Panc1 (cell line): ENCODE data around the gene MKKS. TPM values are rescaled to one million over a fixed set of nuclear protein-coding genes. Genes with fewer than 3 reads are reported as not detected.

Experiments used
- ATAC-seq: fragments of 200-7000 bp; cut with Tn5 transposase; 2 replicates; pipeline ENCODE4 v1.9.1; 2020; ENCODE audit warnings: mild to moderate bottlenecking, moderate library complexity
- BruUV-seq: library from RNA; stranded (reverse); fragments of 400-500 nt; replicated peaks from 2 replicates; lab custom pipeline; 2021; lab: Mats Ljungman, UMichigan
- CTCF ChIA-PET: fragments of 300-600 bp; sonication (Branson Sonifier 250); formaldehyde crosslinking; loops from one replicate; lab custom pipeline; 2022; ENCODE audit warnings: antibody characterized with exemption; lab: Charles Lee
- POLR2A ChIA-PET: fragments of 300-600 bp; sonication (Branson Sonifier 250); formaldehyde crosslinking; loops from one replicate; lab custom pipeline; 2022; ENCODE audit warnings: antibody characterized with exemption; lab: Charles Lee
- DNase-seq: peaks from one replicate; pipeline ENCODE4 v3.0.0-alpha.2; 2010; ENCODE audit warnings: low read depth, low spot score
- H3K27ac ChIP-seq: 2 replicates; pipeline ENCODE4 v1.5.1; 2011; ENCODE audit warnings: mild to moderate bottlenecking, low read length, inconsistent platforms
- H3K27me3 ChIP-seq: fragments of 200-500 bp; sonication (Bioruptor generic); 2 replicates; pipeline ENCODE4 v1.6.0; 2014; ENCODE audit warnings: low read length, inconsistent platforms; ENCODE audit not compliant: control insufficient read depth, insufficient read depth
- H3K36me3 ChIP-seq: fragments of 200-500 bp; sonication (Bioruptor generic); 2 replicates; pipeline ENCODE4 v1.5.1; 2014; ENCODE audit warnings: inconsistent platforms, mild to moderate bottlenecking, low read length, moderate library complexity; ENCODE audit not compliant: control insufficient read depth, insufficient read depth
- H3K4me1 ChIP-seq: 2 replicates; pipeline ENCODE4 v1.5.1; 2011; ENCODE audit warnings: inconsistent platforms, mild to moderate bottlenecking, low read length, moderate library complexity; ENCODE audit not compliant: control insufficient read depth, insufficient read depth
- H3K4me3 ChIP-seq, 2 experiments: 2 replicates each; pipeline ENCODE4 v1.5.1; 2011 to 2012; ENCODE audit warnings: low read depth in 2 of 2, low read length in 2 of 2, mild to moderate bottlenecking in 2 of 2, inconsistent platforms in 1 of 2, moderate library complexity in 1 of 2
- H3K9me3 ChIP-seq: fragments of 200-500 bp; sonication (Bioruptor generic); 2 replicates; pipeline ENCODE4 v1.5.1; 2014; ENCODE audit warnings: low read depth, mild to moderate bottlenecking, inconsistent platforms, low read length, moderate library complexity; ENCODE audit not compliant: control insufficient read depth, insufficient read depth
- CTCF ChIP-seq: fragments of 450-650 bp; IDR thresholded peaks from 2 replicates; pipeline ENCODE4 v1.5.1; 2017; ENCODE audit warnings: mild to moderate bottlenecking
- POLR2AphosphoS5 ChIP-seq: IDR thresholded peaks from 2 replicates; pipeline ENCODE4 v1.6.1; 2012; ENCODE audit warnings: mild to moderate bottlenecking, low read depth, low read length, moderate library complexity
- REST ChIP-seq, 2 experiments: IDR thresholded peaks; 2 replicates each; pipeline ENCODE4 v1.6.1; 2011 to 2012; ENCODE audit warnings: low read depth in 2 of 2, control low read depth in 1 of 2, low read length in 1 of 2, mild to moderate bottlenecking in 1 of 2, moderate library complexity in 1 of 2; ENCODE audit not compliant: insufficient read depth in 1 of 2
- SIN3A ChIP-seq: IDR thresholded peaks from 2 replicates; pipeline ENCODE4 v1.6.1; 2012; ENCODE audit warnings: low read depth, mild to moderate bottlenecking, low read length, moderate library complexity, borderline replicate concordance; ENCODE audit not compliant: insufficient read depth
- TCF7L2 ChIP-seq: IDR thresholded peaks from 2 replicates; pipeline ENCODE4 v1.6.1; 2011; ENCODE audit warnings: mild to moderate bottlenecking, low read depth, low read length, inconsistent platforms
- in situ Hi-C: cut with HindIII; loops from 2 replicates; pipeline ENCODE4 v1.10.0; 2016; ENCODE audit warnings: low sequenced_read_pairs, low pct_unique_long_range_greater_than_20kb
- intact Hi-C: fragments of 100-400 bp; cut with micrococcal nuclease; formaldehyde crosslinking; loops from one replicate; pipeline ENCODE4 v1.10.0; 2022; ENCODE audit not compliant: unreplicated experiment
- total RNA-seq: library from RNA; stranded (reverse); gene quantifications from one replicate; pipeline ENCODE4 v1.2.1, GENCODE V29; 2021; ENCODE audit not compliant: unreplicated experiment

MKKS gene
- total RNA-seq, 1 experiment from 2014 or later: 15.6 TPM

- no TSS peak for BruUV-seq
- no peak for ATAC-seq
- POLR2A ChIA-PET: no interaction called here
- peaks cover 11% of the 10 kb centered on the region for H3K36me3 ChIP-seq
- in situ Hi-C loops (no loop called here), intact Hi-C loops (no loop called here)
- no peaks in the 10 kb centered on the region for H3K9me3 ChIP-seq
- no peaks in the 10 kb centered on the region for H3K27me3 ChIP-seq
- CTCF ChIA-PET: no interaction called here
- DNase-seq: no peak
- no peak overlapping the region for H3K27ac ChIP-seq
- TF ChIP-seq SIN3A (no peak), CTCF (peak; percentile 51)
- H3K4me3 ChIP-seq: no peak overlapping the region
- H3K4me1 ChIP-seq: peaks cover 8% of the 10 kb centered on the region
Observed at GRCh38 chr20:10412591-10413408, 21.2 kb downstream of the MKKS start.

- no peak for DNase-seq
- H3K9me3 ChIP-seq: no peaks in the 10 kb centered on the region
- in situ Hi-C loops (no loop called here), intact Hi-C loops (no loop called here)
- no peak for ATAC-seq
- no peak overlapping the region for H3K4me3 ChIP-seq
- peaks cover 11% of the 10 kb centered on the region for H3K36me3 ChIP-seq
- ChIA-PET CTCF (no interaction called here), POLR2A (no interaction called here)
- H3K27ac ChIP-seq: no peak overlapping the region
- TF ChIP-seq SIN3A: no peak
- no peak for TF ChIP-seq REST (IDR thresholded peaks at IDR 0.05; ENCODE audit: insufficient read depth in 1 of 2, low read depth in 2 of 2, low read length in 1 of 2)
- no peak for TF ChIP-seq POLR2AphosphoS5
- TF ChIP-seq TCF7L2: no peak
- TF ChIP-seq CTCF: no peak
- no peaks in the 10 kb centered on the region for H3K27me3 ChIP-seq
- BruUV-seq: TSS peak; percentile 20
- H3K4me1 ChIP-seq: peaks cover 8% of the 10 kb centered on the region
Observed at GRCh38 chr20:10411673-10412072, 22.3 kb downstream of the MKKS start.
